HG03571 (cell line): ENCODE measurements around the gene WSB1.

ENCODE experiments used
- ATAC-seq: cut with Tn5 transposase; IDR thresholded peaks from one replicate; pipeline ENCODE4 v1.9.1; 2021; ENCODE audit not compliant: unreplicated experiment

Gene WSB1

DNA sequence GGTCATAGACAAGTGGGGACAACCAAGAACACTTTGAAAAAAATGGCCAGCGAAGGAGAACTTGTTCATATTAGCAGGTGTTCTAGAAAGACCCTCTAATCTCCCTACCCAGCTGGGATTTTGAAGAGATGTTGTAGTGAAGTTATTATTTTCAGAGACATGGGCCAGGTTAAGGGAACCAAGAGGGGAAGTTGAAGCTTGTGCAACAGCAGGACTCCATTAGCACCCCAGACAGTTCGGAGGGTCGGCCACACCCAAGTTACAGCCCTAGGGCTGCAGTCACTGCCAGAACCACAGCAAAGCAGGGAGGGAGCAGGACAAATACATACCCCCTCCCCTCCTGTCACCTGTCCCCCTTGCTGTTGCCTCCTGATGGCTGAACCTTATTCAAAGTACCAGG, 42.3 kb downstream of the WSB1 start:
- no peak for ATAC-seq

DNA sequence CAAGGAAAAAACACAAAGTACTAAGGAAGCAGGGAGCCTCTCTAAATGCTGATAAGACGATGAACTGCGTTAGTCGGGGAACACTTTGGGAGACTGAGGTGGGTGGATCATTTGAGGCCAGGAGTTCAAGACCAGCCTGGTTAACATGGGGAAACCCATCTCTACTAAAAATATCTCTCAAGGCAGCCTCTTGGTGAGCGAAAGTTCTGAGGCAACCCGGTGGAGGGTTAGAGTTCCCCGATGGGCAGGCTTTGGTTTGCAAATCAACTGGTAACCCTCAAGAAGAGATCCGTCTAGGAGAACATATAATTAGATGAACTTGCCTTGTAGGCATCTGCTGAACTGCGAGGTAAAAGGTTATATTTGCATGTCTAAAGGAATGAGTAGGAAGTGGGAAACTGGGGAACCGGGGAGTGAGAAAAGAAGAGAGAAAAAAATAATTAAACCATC, 44.6 kb downstream of the WSB1 start:
- no peak for ATAC-seq

GRCh38 chr17:27339198-27339835, 45.4 kb downstream of the WSB1 start:
- ATAC-seq: no peak

- ATAC-seq: no peak
These were observed 46.1 kb downstream of the WSB1 start for GRCh38 chr17:27339836-27340550.

DNA sequence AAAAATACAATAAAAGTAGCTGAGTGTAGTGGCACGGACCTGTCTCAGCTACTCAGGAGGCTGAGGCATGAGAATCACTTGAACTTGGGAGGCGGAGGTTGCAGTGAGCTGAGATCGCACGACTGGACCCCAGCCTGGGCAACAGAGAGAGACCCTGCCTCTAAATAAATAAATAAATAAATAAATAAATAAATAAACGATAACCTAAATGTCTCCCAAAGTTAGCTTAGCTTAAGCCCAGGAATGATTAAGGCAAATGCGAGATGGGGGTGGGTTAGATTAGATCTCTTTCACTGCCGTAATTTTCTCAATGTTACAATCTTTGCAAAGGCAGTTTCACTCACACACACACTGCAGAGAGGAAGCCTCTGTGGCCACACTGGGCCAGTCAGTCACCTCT, 46.7 kb downstream of the WSB1 start:
- no peak for ATAC-seq

DNA sequence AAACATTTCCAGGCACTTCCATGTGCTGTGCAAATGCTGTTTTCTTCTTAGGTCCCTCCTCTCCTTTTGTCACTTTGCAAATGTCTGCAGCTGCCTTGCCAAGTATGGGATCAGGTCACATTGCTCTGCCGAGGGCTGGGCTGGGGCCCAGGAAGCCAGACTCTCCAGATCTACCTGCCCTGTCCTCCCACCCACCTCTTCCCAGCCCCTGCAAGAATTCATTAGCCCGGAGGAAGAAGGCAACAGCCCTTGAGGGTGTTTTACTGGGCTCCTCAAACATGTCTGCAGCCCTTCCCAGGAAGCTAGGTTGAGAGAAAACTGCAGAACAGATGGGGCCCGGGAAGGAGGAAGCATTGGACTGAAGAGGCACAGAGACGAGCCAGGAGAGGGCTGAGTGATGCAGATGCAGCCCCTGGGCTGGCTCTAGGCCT, 47.1 kb downstream of the WSB1 start:
- no peak for ATAC-seq

GRCh38 chr17:27342059-27342458, 48.1 kb downstream of the WSB1 start:
- ATAC-seq: no peak

DNA sequence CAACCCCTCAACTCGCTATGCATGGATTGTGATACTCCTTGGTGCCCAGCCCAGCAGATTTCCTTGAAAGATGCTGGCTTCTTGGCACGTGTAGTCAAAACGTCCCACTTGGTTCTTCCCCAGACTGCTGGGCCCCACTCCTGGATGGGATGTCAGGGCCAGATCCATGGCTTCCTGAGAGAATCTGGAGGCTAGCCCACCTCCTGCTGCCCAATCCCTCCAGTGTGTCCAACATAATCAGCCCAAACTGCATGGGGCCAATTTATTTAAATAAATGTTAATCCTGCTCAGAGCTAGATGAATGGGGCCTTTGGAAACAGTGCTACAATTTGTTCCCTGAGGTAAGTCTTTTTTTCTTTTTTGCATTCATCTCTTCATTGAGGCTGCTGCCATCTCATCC, 49.4 kb downstream of the WSB1 start:
- no peak for ATAC-seq

DNA sequence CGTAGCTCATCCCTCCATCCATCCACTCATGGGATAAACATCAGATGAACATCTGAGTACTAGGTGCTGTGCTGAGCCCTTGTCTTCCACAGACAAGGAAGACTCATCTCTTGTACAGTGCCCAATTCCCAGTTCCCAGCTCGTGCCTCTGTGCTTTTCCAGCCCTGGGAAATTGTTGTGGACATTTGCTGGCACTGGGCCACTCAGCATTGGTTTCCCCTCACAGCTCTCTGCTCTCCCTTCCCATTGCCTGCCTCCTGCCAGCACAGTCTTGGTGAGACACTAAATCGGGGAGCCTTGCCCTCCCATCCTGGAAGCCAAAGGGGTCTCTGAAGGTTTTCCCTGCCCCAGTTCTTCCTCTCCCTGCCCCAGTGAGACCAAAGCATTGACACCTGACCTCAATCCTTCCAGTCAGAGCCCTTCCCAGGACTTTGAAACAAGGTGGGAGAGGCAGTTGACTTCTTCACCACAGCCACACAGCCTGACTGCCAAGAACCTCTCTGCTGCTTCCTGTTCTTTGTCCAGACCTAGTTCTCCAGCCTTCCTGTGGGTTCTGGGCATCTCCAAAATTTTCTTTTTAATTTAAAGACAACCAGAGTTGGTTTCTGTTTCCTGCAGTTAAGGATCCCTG, 50.2 kb downstream of the WSB1 start:
- ATAC-seq: no peak

GRCh38 chr17:27345141-27345904, 51.4 kb downstream of the WSB1 start:
- no peak for ATAC-seq

- ATAC-seq: no peak
These were observed 52.5 kb downstream of the WSB1 start for GRCh38 chr17:27346228-27346899.

- ATAC-seq: no peak
These were observed 54.3 kb downstream of the WSB1 start for GRCh38 chr17:27348196-27348595.

- ATAC-seq: no peak
These were observed 55.7 kb downstream of the WSB1 start for GRCh38 chr17:27349540-27350021.

GRCh38 chr17:27351759-27352158, 57.8 kb downstream of the WSB1 start:
- no peak for ATAC-seq

DNA sequence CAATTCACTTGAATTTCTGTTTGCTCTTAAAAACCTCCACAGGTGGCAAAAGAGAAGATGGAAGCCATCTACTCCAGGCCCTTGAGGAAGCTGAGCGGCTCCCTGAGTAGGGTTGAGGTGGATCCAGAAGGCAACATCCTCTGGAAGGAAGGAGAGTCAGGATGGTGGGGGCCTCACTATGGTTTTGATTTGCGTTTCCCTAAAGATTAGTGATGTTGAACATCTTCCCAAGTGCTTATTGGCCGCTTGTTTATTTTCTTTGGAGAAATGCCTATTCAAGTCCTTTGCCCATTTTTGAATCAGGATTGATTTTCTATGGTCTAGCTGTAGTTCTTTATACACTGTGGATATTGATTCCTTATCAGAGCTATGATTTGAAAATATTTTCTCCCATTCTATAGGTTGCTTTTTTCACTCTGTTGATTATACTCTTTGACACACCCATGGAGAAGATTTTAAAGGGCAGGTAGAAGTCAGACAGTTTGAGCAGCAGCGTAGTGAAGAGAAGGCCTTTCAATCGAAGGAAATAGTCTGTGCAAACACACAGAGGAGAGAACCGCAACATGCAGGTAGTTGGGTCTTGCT, 58.6 kb downstream of the WSB1 start:
- no peak for ATAC-seq

DNA sequence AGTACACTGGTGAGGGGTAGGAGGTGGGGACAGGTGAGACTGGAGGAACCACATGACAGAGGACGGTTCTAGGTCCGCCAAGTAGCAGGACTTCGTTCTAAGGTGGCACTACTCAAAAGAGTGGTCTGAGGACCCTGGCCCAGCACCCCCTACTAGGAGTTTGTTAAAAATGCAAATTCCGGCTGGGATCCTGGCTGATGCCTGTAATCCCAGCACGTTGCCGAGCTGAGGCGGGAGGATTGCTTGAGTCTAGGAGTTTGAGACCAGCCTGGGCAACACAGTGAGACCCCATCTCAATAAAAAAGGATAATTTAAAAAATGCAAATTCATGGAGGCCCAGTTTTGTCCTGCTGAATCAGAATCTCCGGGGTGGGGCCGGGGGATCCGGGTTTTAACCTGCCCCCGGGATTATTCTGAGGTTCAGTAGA, 59.1 kb downstream of the WSB1 start:
- ATAC-seq: no peak

GRCh38 chr17:27353461-27354050, 59.6 kb downstream of the WSB1 start:
- peak; percentile 78 for ATAC-seq

GRCh38 chr17:27354051-27354490, 60.2 kb downstream of the WSB1 start:
- no peak for ATAC-seq

- no peak for ATAC-seq
These were observed 60.7 kb downstream of the WSB1 start for GRCh38 chr17:27354491-27355081.

GRCh38 chr17:27355419-27355818, 61.5 kb downstream of the WSB1 start:
- ATAC-seq: no peak
